Endothelial cell of umbilical vein (primary cell): ENCODE data around the gene CHRNA9. TPM values are rescaled to one million over a fixed set of nuclear protein-coding genes. Genes with fewer than 3 reads are reported as not detected.

ENCODE experiments used
- BruUV-seq: library from RNA; stranded (reverse); fragments of 400-500 nt; replicated peaks from 2 replicates; lab custom pipeline; 2021; lab: Mats Ljungman, UMichigan
- CTCF ChIA-PET: fragments of 300-600, 350-600 bp; sonication (Branson Sonifier 250); formaldehyde crosslinking; loops from one replicate; lab custom pipeline; 2021; ENCODE audit warnings: antibody characterized with exemption, inconsistent platforms; lab: Charles Lee
- POLR2A ChIA-PET: fragments of 300-600, 350-600 bp; sonication (Branson Sonifier 250); formaldehyde crosslinking; loops from one replicate; lab custom pipeline; 2021; ENCODE audit warnings: antibody characterized with exemption, inconsistent platforms; lab: Charles Lee
- DNase-seq: peaks from one replicate; pipeline ENCODE4 v3.0.0-alpha.2; 2011; ENCODE audit warnings: low read depth, low spot score
- FAIRE-seq: peaks from 2 replicates; lab custom pipeline; 2011; peaks lifted over from hg19 to GRCh38; lab: Jason Lieb, UNC
- H2AFZ ChIP-seq: 2 replicates; pipeline ENCODE4 v1.6.0; 2012; ENCODE audit warnings: low read depth, low read length, control low read depth, inconsistent platforms
- H3K27ac ChIP-seq: 2 replicates; pipeline ENCODE4 v1.5.1; 2011; ENCODE audit warnings: low read depth, mild to moderate bottlenecking, control low read depth, low read length, moderate library complexity; ENCODE audit not compliant: insufficient read depth
- H3K27me3 ChIP-seq, 2 experiments: 2 replicates each; pipeline versions ENCODE4 v1.6.0 to v1.6.1; 2011; ENCODE audit warnings: low read length in 2 of 2, mixed read lengths in 1 of 2; ENCODE audit not compliant: control insufficient read depth in 2 of 2, insufficient read depth in 2 of 2
- H3K36me3 ChIP-seq, 2 experiments: 2 replicates in 1 of 2; 3 replicates in 1 of 2; pipeline ENCODE4 v1.5.1; 2011; ENCODE audit warnings: low read length in 2 of 2, mild to moderate bottlenecking in 1 of 2, moderate library complexity in 1 of 2; ENCODE audit not compliant: control insufficient read depth in 2 of 2, insufficient read depth in 2 of 2; ENCODE audit errors: extremely low read depth in 1 of 2
- H3K4me1 ChIP-seq: 3 replicates; pipeline ENCODE4 v1.5.1; 2011; ENCODE audit warnings: mild to moderate bottlenecking, low read length; ENCODE audit not compliant: control insufficient read depth, insufficient read depth; ENCODE audit errors: extremely low read depth
- H3K4me2 ChIP-seq: 2 replicates; pipeline ENCODE4 v1.6.1; 2011; ENCODE audit warnings: low read length, control low read depth, mixed read lengths; ENCODE audit not compliant: insufficient read depth
- H3K4me3 ChIP-seq, 3 experiments: fragments of 200-600 bp in 1 of 3; sonication (generic), shearing (Covaris generic) in 1 of 3; replicated peaks in 1 of 3; 2 replicates each; pipeline ENCODE4 v1.5.1; 2011 to 2016; ENCODE audit warnings: control low read depth in 3 of 3, low read length in 3 of 3, mild to moderate bottlenecking in 2 of 3, inconsistent platforms in 1 of 3, low read depth in 1 of 3, moderate library complexity in 1 of 3; ENCODE audit not compliant: insufficient read depth in 1 of 3
- H3K79me2 ChIP-seq: 2 replicates; pipeline ENCODE4 v1.6.0; 2012; ENCODE audit warnings: low read length, inconsistent platforms; ENCODE audit not compliant: control insufficient read depth, insufficient read depth
- H3K9ac ChIP-seq: replicated peaks from 2 replicates; pipeline ENCODE3; 2011; ENCODE audit warnings: low read length, control low read depth; ENCODE audit not compliant: insufficient read depth; ENCODE audit errors: extremely low read depth
- H3K9me1 ChIP-seq: replicated peaks from 3 replicates; pipeline ENCODE4 v1.6.0; 2011; ENCODE audit warnings: mild to moderate bottlenecking, low read length; ENCODE audit not compliant: control insufficient read depth, insufficient read depth; ENCODE audit errors: extremely low read depth
- H3K9me3 ChIP-seq: replicated peaks from 2 replicates; pipeline ENCODE4 v1.5.1; 2012; ENCODE audit warnings: low read length, inconsistent platforms; ENCODE audit not compliant: control insufficient read depth, insufficient read depth
- H4K20me1 ChIP-seq: replicated peaks from 2 replicates; pipeline ENCODE3; 2011; ENCODE audit warnings: mild to moderate bottlenecking, low read length; ENCODE audit not compliant: control insufficient read depth, insufficient read depth; ENCODE audit errors: extremely low read depth
- CTCF ChIP-seq, 2 donors: IDR thresholded peaks; 1 replicate in 1 of 2; 2 replicates in 1 of 2; pipeline ENCODE4 v1.5.1; 2011; ENCODE audit warnings: low read length in 2 of 2, mild to moderate bottlenecking in 2 of 2, moderate library complexity in 2 of 2, control low read depth in 1 of 2, inconsistent platforms in 1 of 2, low read depth in 1 of 2; ENCODE audit not compliant: insufficient read depth in 1 of 2; ENCODE audit errors: extremely low read depth in 1 of 2
- EZH2 ChIP-seq: IDR thresholded peaks from 2 replicates; pipeline ENCODE4 v1.6.1; 2012; ENCODE audit warnings: borderline replicate concordance, low read depth, mild to moderate bottlenecking, moderate library complexity, low read length, inconsistent platforms; ENCODE audit not compliant: severe bottlenecking
- FOS ChIP-seq: IDR thresholded peaks from 2 replicates; pipeline ENCODE4 v1.6.1; 2011; ENCODE audit warnings: mild to moderate bottlenecking, low read length, moderate library complexity, borderline replicate concordance; ENCODE audit not compliant: insufficient read depth
- GATA2 ChIP-seq: IDR thresholded peaks from 2 replicates; pipeline ENCODE4 v1.7.0; 2011; ENCODE audit warnings: low read depth, mild to moderate bottlenecking, moderate library complexity, mixed read lengths, low read length; ENCODE audit not compliant: insufficient read length, insufficient read depth
- JUN ChIP-seq: IDR thresholded peaks from 2 replicates; pipeline ENCODE4 v1.6.1; 2011; ENCODE audit warnings: borderline replicate concordance, low read depth; ENCODE audit not compliant: insufficient read length, insufficient read depth
- MAX ChIP-seq: IDR thresholded peaks from 2 replicates; pipeline ENCODE4 v1.6.1; 2011; ENCODE audit not compliant: insufficient read depth, insufficient read length
- MYC ChIP-seq: IDR thresholded peaks from one replicate; pipeline ENCODE4 v1.6.1; 2011; ENCODE audit warnings: mild to moderate bottlenecking, low read depth, low read length
- POLR2A ChIP-seq: IDR thresholded peaks from 2 replicates; pipeline ENCODE4 v1.6.1; 2012; ENCODE audit warnings: low read depth, mild to moderate bottlenecking, control low read depth, low read length
- POLR2AphosphoS5 ChIP-seq: IDR thresholded peaks from 2 replicates; pipeline ENCODE4 v1.6.1; 2012; ENCODE audit warnings: low read depth, mild to moderate bottlenecking, control low read depth, low read length, moderate library complexity; ENCODE audit not compliant: insufficient read depth
- dilution Hi-C: fragments of 300-500 bp; cut with MboI; formaldehyde crosslinking; loops from one replicate; pipeline ENCODE4 v1.15.0; 2019; ENCODE audit warnings: low sequenced_read_pairs; ENCODE audit not compliant: extremely low pct_ligation_motif_present
- intact Hi-C: fragments of 100-400 bp; cut with micrococcal nuclease; formaldehyde crosslinking; loops from one replicate; pipeline ENCODE4 v1.10.0; 2022
- polyA plus RNA-seq, 4 experiments: library from polyadenylated mRNA; depleted of rRNA in 3 of 4; stranded (reverse) in 3 of 4; unstranded in 1 of 4; fragments of >200 nt; gene quantifications; 2 replicates each; pipeline versions ENCODE4 v1.2.1 to v1.2.3, GENCODE V29; 2011 to 2012; ENCODE audit warnings: missing spikeins in 1 of 4
- total RNA-seq: library from RNA; stranded (reverse); gene quantifications from 2 replicates; pipeline ENCODE4 v1.2.3, GENCODE V29; 2021

The CHRNA9 gene
- total and polyA plus RNA-seq, 2 donors (not counting 3 experiments of a cell fraction or from before 2014, with no cell fraction given): not detected

- BruUV-seq: no TSS peak
- TF ChIP-seq FOS (no peak), EZH2 (no peak), CTCF (IDR thresholded peaks at IDR 0.05; ENCODE audit: extremely low read depth in 1 of 2, insufficient read depth in 1 of 2, low read depth in 1 of 2, low read length in 2 of 2) (no peak), GATA2 (no peak), POLR2A (no peak), POLR2AphosphoS5 (no peak), MYC (no peak), JUN (no peak), MAX (no peak)
- Histone ChIP-seq H2AFZ (no peak overlapping the region), H3K9me1 (no peaks in the 10 kb centered on the region), H3K79me2 (no peaks in the 10 kb centered on the region), H3K4me2 (no peak overlapping the region), H3K9ac (no peak overlapping the region), H3K4me3 (no peak overlapping the region), H3K27ac (no peak overlapping the region), H3K27me3 (peaks cover 4 to 9% of the 10 kb centered on the region in 2 experiments), H3K36me3 (no peaks in the 10 kb centered on the region), H4K20me1 (no peaks in the 10 kb centered on the region), H3K4me1 (no peaks in the 10 kb centered on the region), H3K9me3 (no peaks in the 10 kb centered on the region)
- dilution Hi-C loops (no loop called here), intact Hi-C loops (no loop called here)
- FAIRE-seq (no peak), DNase-seq (no peak)
- ChIA-PET POLR2A (no interaction called here), CTCF (interaction anchor here (0.6 kb wide), 1 partner anchor 18 kb away, joined by 3 read pairs; no protein-coding TSS in a partner anchor)
These were observed 15.6 kb downstream of the CHRNA9 start for GRCh38 chr4:40350627-40351227.
